Measurements from ENCODE around the gene SLC27A6.

DNA sequence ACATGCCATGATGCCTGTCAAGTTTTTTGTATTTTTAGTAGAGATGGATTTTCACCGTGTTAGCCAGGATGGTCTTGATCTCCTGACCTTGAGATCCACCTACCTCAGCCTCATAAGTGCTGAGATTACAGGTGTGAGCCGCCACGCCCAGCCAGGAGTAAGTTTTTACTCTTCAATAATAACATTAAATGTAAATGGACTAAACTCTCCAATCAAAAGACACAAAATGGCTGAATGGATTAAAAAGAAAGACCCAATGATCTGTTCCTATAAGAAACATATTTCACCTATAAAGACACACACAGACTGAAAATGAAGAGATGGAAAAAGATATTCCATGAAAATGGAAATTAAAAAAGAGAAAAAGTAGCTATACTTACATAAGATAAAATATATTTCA lies 92.0 kb downstream of the SLC27A6 start:
- TF ChIP-seq GATA2 (IDR thresholded peaks at IDR 0.05; ENCODE audit: low read depth, low read length) (no peak), GATA3 (IDR thresholded peaks at IDR 0.05; ENCODE audit: low read depth, low read length) (no peak)

Measured in SH-SY5Y (cell line).